ENCODE results near the gene KCNQ4. TPM values are rescaled to one million over a fixed set of nuclear protein-coding genes. Genes with fewer than 3 reads are reported as not detected.

Gene KCNQ4
- total RNA-seq, 2 donors from 2014 or later, result 0.45 to 1.5 TPM

Other genes starting within 250 kb of the KCNQ4 start
- 1 to 10 TPM; 3.0 to 4.2 TPM for gene RIMS3, start 118.1 kb upstream of the KCNQ4 start, total RNA-seq
- 10 to 100 TPM; 61.2 to 65.2 TPM for gene NFYC, start 92.1 kb upstream of the KCNQ4 start, total RNA-seq
- 1 to 10 TPM; 2.1 to 3.7 TPM for gene CITED4, start 78.6 kb downstream of the KCNQ4 start, total RNA-seq
- 100 to 1,000 TPM in 1 of 2 donors, 10 to 100 TPM in 1; 46.3 to 102 TPM for gene CTPS1, start 195.9 kb downstream of the KCNQ4 start, total RNA-seq
- under 1 TPM; 0.13 to 0.32 TPM for gene SLFNL1, start 237.9 kb downstream of the KCNQ4 start, total RNA-seq

All from activated T-helper 17 cell treated with anti-CD3 and anti-CD28 coated beads, Interleukin-2, amount 50 U/mL, for 72 hours (primary cell).